Measurements from ENCODE around the gene CCDC191. TPM values are rescaled to one million over a fixed set of nuclear protein-coding genes. Genes with fewer than 3 reads are reported as not detected.

Gene CCDC191
- total RNA-seq, 4 donors from 2014 or later: 3.3 to 25.6 (median 7.4) TPM

DNA sequence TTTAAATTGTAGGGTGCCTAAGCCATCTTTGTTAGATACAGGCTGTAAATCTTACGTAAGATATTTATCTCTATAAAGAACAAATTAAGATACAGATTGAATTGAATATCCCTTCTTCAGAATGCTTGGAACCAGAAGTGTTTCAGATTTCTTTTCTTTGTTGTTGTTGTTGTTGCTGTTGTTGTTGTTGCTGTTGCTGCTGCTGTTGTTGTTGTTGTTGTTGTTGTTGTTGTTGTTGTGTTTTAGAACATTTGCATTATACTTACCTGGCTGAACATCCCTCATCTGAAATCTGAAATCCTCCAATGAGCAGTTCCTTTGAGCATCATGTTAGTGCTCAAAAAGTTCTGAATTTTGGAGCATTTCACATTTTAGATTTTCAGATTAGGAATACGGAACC, 26.8 kb upstream of the CCDC191 start:
- H3K27me3 ChIP-seq: no peaks in the 10 kb centered on the region
- H3K4me3 ChIP-seq: no peak overlapping the region
- no peak for DNase-seq
- H3K4me1 ChIP-seq: no peaks in the 10 kb centered on the region
- TF ChIP-seq CTCF (IDR thresholded peaks at IDR 0.05) (no peak), POLR2A (IDR thresholded peaks at IDR 0.05) (no peak)
- no peak overlapping the region for H3K27ac ChIP-seq
- H3K36me3 ChIP-seq: peaks cover 0 to 81% (median 0%) of the 10 kb centered on the region in 3 donors
- no peaks in the 10 kb centered on the region for H3K9me3 ChIP-seq

DNA sequence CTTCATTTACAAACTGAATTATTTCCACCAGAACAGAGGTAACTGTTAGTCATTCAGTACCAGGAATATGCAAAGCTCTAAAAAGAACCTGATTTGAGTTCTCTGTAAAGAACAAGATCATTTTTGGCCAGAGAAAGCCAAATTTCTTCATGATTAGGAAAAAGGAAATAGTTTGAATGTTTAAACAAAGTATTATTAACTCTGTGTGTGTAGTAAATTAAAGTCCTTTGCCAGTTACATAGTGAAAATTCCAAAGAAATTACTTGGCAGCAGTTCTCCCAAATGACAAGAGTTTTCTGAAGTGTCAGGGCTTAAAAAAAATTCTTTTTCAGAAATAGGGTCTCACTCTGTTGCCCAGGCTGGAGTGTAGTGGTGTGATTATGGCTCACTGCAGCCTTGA, 24.7 kb upstream of the CCDC191 start:
- Histone ChIP-seq H3K4me1 (no peaks in the 10 kb centered on the region), H3K27ac (no peak overlapping the region), H3K27me3 (no peaks in the 10 kb centered on the region), H3K9me3 (no peaks in the 10 kb centered on the region), H3K36me3 (peaks cover 0 to 86% (median 0%) of the 10 kb centered on the region in 3 donors), H3K4me3 (no peak overlapping the region)
- TF ChIP-seq POLR2A (IDR thresholded peaks at IDR 0.05): no peak
- no peak for TF ChIP-seq CTCF (IDR thresholded peaks at IDR 0.05)
- DNase-seq: no peak

DNA sequence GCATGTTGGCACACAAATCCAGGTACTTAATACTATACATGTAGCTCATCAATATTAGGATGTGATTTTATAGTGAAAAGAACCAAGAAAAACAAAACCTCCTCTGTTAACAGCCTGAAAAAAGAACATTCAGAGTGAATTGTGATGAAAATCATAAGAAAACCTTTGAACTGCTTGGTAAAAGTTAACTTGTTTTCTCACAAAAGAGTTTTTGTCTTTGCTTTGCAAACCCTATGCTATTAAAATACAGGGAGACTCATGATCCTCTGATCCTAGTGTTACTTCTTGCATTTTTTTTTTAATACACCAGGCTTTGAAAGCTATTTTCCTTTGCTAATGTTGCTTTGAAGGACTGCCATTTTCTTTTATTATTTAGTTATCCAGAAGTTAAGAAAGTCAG, 23.9 kb upstream of the CCDC191 start:
- Histone ChIP-seq H3K4me1 (no peaks in the 10 kb centered on the region), H3K9me3 (no peaks in the 10 kb centered on the region), H3K27ac (no peak overlapping the region), H3K36me3 (peaks cover 0 to 85% (median 0%) of the 10 kb centered on the region in 3 donors), H3K4me3 (no peak overlapping the region), H3K27me3 (no peaks in the 10 kb centered on the region)
- no peak for DNase-seq
- TF ChIP-seq CTCF (IDR thresholded peaks at IDR 0.05) (no peak), POLR2A (IDR thresholded peaks at IDR 0.05) (no peak)

DNA sequence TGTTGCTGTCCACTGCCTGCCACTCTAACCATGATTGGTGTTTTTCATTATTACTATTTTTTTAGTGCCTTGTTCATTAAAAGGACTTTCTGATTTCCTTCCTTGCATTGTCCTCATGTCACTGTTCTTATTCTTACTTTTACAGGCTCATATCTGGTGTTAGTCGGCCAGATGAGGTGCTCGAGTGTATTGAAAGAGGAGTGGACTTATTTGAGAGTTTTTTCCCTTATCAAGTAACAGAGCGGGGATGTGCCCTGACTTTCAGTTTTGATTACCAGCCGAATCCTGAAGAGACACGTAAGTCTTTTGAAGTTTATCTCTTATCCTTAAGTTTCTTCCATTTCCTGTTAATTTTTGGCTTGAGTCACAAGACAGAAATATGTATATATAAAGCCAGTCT, 23.4 kb upstream of the CCDC191 start:
- Histone ChIP-seq H3K27ac (no peak overlapping the region), H3K4me1 (no peaks in the 10 kb centered on the region), H3K9me3 (no peaks in the 10 kb centered on the region), H3K36me3 (peaks cover 0 to 84% (median 0%) of the 10 kb centered on the region in 3 donors), H3K4me3 (no peak overlapping the region), H3K27me3 (no peaks in the 10 kb centered on the region)
- TF ChIP-seq POLR2A (IDR thresholded peaks at IDR 0.05) (no peak), CTCF (IDR thresholded peaks at IDR 0.05) (no peak)
- DNase-seq: no peak

DNA sequence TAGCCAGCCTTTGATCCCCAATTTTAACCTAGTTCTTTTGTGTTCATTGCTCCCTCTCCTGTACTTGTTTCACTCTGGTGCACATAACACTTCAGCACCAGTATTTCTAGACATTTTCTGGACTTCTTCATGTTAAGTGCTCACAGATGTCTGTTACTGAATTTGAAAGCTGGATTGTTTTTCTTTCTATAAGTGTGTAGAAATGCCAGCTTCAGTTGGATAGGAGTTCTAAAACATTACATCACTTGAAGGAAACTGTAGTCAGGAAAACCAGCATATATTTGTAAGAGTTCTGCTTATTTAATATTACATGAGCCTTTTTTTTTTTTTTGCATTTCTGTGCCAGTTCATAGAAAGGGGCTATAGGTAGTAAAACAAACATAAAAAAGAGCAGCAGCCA, 21.8 kb upstream of the CCDC191 start:
- Histone ChIP-seq H3K27ac (no peak overlapping the region), H3K9me3 (no peaks in the 10 kb centered on the region), H3K4me3 (no peak overlapping the region), H3K36me3 (peaks cover 0 to 91% (median 0%) of the 10 kb centered on the region in 3 donors), H3K4me1 (no peaks in the 10 kb centered on the region), H3K27me3 (no peaks in the 10 kb centered on the region)
- TF ChIP-seq POLR2A (IDR thresholded peaks at IDR 0.05) (no peak), CTCF (IDR thresholded peaks at IDR 0.05) (no peak)
- DNase-seq: no peak

- Histone ChIP-seq H3K27me3 (no peaks in the 10 kb centered on the region), H3K27ac (no peak overlapping the region), H3K9me3 (no peaks in the 10 kb centered on the region), H3K4me3 (no peak overlapping the region), H3K4me1 (no peaks in the 10 kb centered on the region), H3K36me3 (peaks cover 0 to 91% (median 0%) of the 10 kb centered on the region in 3 donors)
- TF ChIP-seq POLR2A (IDR thresholded peaks at IDR 0.05) (no peak), CTCF (IDR thresholded peaks at IDR 0.05) (no peak)
- DNase-seq: no peak
Observed at GRCh38 chr3:114076711-114077110, 20.4 kb upstream of the CCDC191 start.

Measured in Peyer's patch (tissue), 4 donors.